GM18517 (cell line): ENCODE results near the gene GALNT3.
A peak's percentile ranks its signal among the peaks of the same experiment; 100 is the strongest.

Experiments
- ATAC-seq: cut with Tn5 transposase; IDR thresholded peaks from one replicate; pipeline ENCODE4 v1.9.1; 2021; ENCODE audit warnings: mild to moderate bottlenecking, moderate library complexity; ENCODE audit not compliant: unreplicated experiment

Gene GALNT3

DNA sequence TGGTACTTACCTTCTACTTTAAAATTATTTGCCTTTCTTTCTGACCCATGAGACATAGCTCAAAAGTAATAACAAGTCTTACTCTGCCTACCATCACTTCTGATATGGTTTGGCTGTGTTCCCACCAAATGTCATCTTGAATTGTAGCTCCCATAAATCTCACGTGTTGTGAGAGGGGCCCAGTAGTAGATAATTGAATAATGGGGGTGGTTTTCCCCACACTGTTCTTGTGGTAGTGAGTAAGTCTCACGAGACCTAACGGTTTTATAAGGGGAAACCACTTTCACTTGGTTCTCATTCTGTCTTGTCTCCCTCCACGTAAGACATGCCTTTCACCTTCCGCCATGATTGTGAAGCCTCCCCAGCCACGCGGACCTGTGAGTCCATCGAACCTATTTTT, 47.5 kb downstream of the GALNT3 start:
- no peak for ATAC-seq

DNA sequence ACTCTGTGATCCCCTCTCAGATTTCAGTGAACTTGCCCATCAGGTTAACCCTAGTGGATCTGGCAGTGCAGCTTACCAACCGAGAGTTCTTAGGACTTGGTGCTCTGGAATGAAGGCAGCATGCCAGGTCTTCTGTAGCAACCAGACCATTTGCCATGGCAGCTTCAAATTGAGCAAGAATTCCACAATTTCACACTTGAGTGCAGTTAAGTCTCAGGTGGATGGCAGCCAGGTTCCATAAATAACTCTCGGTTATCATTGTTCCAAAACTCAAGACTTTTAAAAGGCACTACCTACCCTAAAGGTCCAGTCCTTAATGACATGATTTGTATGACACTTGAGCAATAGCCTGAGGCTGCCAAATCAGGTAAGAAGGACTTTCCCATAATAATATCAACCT, 48.1 kb downstream of the GALNT3 start:
- ATAC-seq = no peak

GRCh38 chr2:165743442-165743841, 50.6 kb downstream of the GALNT3 start:
- ATAC-seq = peak; percentile 94

DNA sequence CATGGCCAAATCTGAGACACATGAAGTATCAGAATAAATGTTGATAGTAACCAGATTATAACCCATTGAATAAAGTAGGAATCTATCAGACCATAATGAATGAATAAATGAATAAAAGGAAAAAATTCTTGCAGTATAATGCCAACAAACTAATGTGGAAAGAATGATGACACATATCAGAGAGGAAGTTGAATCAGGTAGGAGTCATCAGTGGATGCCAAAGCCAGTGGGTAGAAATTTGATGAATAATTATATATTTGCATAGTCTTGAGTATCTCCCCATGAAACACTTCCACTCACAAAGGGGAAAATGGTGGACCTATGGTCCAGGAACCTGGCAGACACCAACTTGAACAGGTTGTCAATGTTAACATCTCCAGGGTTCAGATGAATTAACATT, 68.6 kb downstream of the GALNT3 start:
- ATAC-seq = no peak

- ATAC-seq = no peak
These were observed 73.5 kb downstream of the GALNT3 start for GRCh38 chr2:165720511-165720910.

- no peak for ATAC-seq
These were observed 75.3 kb downstream of the GALNT3 start for GRCh38 chr2:165718610-165719210.

DNA sequence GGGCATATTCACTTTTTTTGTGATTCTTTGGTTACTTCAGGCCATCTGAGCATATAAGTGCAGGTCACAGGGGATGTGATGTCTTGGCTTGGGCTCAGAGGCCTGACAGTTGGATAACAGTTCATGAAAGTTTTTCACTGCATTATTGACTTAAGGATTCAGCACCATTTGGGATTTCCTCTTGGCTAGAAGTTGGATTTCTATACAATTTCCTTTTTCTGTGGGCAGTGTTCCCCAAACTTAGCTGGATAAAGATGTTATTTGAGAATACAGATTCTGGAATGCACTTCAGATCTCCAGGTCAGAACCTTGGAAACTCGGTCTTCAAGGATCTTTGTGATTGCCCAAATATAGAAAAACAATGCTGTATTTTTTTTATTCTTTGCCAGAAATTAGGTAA, 78.0 kb downstream of the GALNT3 start:
- no peak for ATAC-seq

GRCh38 chr2:165706960-165707487, 87.0 kb downstream of the GALNT3 start:
- no peak for ATAC-seq

DNA sequence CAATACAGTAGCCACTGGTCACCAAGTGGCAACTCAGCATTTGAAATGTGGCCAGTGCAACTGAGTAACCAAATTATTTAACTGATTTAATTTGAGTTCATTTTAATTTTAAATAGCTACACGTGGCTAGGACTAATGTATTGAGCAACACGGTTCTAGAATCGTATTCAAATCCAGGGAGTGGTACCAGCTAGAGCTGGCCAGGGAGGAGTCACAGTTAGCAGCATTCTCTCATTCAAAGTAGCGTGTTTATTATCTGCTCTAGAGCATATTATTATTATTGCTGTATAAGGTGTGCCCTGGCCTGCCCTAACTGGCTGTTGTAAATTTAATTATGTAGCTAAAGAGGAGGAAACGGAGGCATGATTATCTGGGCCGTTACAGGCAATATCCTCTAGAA, 92.9 kb downstream of the GALNT3 start:
- no peak for ATAC-seq

GRCh38 chr2:165700531-165700930, 93.5 kb downstream of the GALNT3 start:
- no peak for ATAC-seq

GRCh38 chr2:165699946-165700345, 94.1 kb downstream of the GALNT3 start:
- no peak for ATAC-seq

GRCh38 chr2:165698444-165698884, 95.6 kb downstream of the GALNT3 start:
- ATAC-seq = peak; percentile 85

GRCh38 chr2:165697748-165698443, 96.2 kb downstream of the GALNT3 start:
- no peak for ATAC-seq
